Effector CD8-positive, alpha-beta T cell (primary cell): Measurements from ENCODE around the gene TOMM20.
A peak's percentile ranks its signal among the peaks of the same experiment; 100 is the strongest.
"Not testable (repeated sequence)": the region's sequence is repeated elsewhere in the genome, so short reads cannot be mapped to it uniquely, and the experiment has no call there.

Experiments
- DNase-seq: peaks from one replicate; lab custom pipeline; 2025; lab: John Stamatoyannopoulos, UW

The TOMM20 gene

DNA sequence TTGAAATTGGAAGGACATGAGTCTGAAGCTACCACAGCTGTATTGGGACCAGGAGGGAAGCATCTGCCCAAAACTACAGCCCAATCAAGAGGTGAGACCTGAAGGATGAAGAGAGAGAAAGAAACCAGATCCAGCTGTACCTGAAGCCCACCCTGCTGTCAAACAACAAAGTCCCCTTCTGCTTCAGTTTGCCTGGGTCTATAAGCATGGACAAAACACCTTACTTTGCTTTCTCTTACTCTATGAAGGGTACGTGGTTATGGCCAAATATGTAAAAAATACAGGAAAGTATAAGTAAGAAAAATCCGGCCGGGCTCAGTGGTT lies 26.4 kb downstream of the TOMM20 start:
- no peak for DNase-seq

- DNase-seq: no peak
Observed at GRCh38 chr1:235101558-235102258, 26.9 kb downstream of the TOMM20 start.

DNA sequence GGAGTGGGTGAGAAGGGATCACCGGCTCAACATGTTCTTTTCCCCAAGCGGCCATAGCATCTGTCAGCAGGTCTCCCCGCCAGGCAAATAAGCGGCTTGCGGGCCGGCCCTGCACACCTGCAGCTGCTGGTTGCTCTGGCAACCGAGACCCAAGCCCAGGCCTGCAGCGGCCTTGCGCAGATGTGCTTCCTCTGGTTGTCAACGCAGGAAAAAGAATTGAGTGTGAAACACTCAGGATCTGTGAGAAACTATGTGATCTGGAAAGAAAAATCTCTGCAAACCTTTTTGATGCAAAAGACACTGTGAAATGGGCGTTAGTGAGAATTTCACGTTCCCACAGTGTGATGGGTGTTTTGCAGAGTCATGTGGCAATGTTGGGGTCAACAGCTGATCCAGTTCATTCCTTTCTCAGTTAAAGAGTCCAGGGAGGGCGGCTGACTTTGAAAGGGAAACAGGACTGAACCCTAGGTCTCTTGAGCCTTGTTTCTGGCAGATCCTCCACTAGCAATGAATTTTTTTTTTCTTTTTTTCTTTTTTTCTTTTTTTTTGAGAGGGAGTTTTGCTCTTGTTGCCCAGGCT lies 28.4 kb downstream of the TOMM20 start:
- no peak for DNase-seq

DNA sequence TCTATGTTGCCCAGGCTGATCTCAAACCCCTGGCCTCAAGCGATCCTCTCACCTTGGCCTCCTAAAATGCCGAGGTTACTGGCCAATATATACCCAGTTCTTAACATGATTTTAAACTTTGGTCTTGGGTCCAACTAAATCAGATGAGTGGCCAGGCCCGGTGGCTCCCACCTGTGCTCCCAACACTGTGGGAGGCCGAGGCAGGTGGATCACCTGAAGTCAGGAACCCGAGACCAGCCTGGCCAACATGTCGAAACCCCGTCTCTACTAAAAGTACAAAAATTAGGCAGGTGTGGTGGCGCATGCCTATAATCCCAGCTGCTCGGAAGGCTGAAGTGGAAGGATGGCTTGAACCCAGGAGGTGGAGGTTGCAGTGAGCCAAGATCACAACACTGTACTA lies 29.6 kb downstream of the TOMM20 start:
- no peak for DNase-seq

DNA sequence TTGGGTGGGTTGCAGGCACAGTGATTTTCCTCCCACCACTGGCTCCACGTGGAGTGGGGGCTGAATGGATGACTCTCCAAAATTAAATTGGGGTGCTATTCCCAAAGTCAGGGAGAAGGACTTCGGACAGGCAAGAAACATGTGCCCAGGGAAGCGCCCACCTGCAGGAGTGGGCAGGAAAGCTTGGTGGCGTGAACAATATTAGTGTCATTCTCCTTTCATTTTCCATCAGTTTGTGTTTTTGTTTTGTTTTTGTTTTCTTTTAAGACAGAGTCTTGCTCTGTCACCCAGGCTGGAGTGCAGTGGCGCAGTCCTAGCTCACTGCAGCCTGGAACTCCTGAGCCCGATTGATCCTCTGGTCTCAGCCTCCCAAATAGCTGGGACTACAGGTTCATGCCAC lies 30.1 kb downstream of the TOMM20 start:
- no peak for DNase-seq

GRCh38 chr1:235097501-235097900 lies 31.1 kb downstream of the TOMM20 start:
- not testable (repeated sequence) for DNase-seq

DNA sequence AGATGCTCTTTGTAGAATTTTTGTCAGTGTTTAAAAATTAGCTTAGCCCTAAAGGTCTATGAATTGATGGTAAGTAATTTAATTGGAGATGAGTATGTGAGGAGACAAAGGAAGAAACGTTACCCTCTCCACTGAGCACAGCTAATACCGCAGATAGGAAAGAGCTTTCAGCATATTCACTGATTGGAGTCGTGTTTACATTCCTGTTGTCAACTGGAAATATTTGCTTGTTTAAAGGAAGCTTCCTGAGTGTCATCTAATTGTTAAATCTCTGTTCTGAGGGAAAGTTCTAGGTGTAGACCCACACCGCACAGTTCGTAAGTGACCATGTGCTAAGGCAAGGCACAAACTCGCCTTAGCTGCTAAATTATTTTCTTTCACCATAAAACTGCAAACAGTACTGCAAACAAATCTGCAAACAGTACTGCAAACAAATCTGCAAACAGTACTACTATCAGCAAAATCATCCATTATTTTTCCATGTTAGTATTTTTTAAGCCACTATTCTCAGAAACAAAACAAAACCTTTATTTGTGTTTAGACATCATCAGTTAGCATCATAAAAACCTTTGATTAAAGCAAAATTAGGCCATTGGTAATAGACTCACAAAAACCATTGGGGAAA lies 32.6 kb downstream of the TOMM20 start:
- DNase-seq: no peak

- DNase-seq: peak; percentile 74
Observed at GRCh38 chr1:235093696-235094592, 34.7 kb downstream of the TOMM20 start.

DNA sequence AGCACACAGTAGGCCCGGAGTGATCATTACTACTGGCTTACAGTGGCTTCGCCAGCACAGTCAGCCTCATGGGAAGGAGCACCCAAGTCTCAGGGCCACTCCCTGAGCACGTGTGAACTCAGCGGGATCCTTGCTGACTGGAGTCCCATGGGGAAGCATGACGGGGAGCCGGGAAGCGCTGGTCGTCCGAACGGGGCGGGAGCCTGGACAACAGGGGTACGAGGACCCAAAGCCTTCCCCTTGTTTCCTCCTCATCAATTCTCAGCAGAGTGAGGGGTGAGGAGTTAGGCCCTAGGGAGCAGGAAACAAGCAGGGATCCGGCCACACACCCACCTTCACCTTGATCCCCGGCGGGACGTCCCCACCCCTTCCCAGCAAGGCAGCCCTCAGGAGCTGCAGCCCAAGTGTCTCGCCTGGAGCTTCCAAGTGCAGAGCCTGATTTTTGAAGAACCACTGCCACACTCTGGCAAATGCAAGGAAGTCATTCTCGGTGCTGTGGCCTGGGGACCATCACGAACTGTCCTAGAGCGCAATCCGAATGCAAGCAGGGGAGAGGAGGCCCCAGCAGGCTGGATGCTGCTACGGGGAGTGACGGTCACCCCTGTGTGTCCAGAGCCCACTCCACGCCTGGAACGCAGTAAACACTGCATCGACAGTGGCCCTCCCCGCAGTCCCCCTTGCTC lies 35.5 kb downstream of the TOMM20 start:
- no peak for DNase-seq

DNA sequence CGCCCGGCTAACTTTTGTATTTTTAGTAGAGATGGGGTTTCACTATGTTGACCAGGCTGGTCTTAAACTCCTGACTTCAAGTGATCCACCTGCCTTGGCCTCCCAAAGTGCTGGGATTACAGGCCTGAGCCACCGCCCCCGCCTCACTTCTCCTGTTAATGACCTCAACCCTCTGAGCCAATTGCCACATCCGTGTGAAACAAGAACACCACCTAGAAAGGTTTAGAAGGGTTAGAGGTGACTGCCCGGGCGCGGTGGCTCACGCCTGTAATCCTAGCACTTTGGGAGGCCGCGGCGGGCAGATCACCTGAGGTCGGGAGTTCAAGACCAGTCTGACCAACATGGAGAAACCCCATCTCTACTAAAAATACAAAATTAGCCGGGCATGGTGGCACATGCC lies 36.2 kb downstream of the TOMM20 start:
- DNase-seq: not testable (repeated sequence)

- not testable (repeated sequence) for DNase-seq
Observed at GRCh38 chr1:235092045-235092406, 36.6 kb downstream of the TOMM20 start.

DNA sequence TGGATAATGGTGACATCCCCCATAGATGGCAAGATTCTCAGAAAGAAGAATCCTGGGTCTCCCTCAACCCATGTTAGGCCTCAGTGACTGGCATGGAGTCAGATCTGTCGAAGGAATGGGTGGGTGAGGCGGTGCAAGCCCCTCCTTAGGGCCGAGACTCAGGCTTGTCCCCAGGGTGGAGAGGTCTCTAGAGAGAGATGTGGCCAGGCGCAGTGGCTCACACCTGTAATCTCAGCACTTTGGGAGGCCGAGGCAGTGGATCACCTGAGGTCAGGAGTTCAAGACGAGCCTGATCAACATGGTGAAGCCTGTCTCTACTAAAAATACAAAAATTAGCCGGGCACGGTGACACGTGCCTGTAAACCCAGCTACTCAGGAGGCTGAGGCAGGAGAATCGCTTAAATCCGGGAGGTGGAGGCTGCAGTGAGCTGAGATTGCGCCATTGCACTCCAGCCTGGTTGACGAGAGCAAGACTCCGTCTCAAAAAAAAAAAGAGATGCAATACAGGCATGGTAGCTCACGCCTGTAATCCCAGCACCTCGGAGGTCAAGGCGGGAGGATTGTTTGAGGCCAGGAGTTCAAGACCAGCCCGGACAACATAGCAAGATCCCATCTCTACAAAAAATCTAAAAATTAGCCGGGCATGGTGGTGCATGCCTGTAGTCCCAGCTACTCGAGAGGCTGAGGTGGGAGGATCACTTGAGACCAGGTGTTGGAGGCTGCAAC lies 37.2 kb downstream of the TOMM20 start:
- DNase-seq: not testable (repeated sequence)

DNA sequence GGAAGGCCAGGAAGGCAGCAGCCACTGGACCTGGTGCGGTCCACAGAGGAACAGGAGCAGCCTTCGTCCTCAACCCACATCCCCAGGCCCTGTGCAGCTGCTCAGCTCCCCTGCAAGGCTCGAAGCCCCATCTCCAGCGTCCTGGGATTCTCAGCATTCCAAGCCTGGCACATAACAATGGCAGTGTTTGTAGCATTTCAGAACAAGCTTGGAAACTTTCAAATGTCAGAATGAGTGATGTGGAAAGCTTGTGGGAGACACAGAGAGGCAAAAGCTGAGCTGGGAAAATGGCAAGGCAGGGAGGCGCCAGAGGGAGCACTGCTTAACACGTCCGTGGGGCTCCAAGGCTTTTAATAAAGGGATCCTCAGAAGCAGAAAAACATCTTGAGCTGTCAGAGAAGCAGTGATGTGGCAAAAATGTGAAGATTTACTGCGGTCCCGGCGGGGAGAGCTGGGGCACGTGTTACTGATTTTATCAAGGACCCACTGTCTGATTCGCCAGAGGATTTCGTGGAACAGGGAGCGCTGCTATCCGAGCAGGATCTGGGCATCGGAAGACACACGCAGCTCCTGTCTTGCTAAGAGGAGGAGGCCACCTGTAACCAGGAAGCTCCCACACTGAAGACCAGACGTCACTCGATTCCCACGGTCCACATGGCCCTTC lies 38.1 kb downstream of the TOMM20 start:
- DNase-seq: no peak

DNA sequence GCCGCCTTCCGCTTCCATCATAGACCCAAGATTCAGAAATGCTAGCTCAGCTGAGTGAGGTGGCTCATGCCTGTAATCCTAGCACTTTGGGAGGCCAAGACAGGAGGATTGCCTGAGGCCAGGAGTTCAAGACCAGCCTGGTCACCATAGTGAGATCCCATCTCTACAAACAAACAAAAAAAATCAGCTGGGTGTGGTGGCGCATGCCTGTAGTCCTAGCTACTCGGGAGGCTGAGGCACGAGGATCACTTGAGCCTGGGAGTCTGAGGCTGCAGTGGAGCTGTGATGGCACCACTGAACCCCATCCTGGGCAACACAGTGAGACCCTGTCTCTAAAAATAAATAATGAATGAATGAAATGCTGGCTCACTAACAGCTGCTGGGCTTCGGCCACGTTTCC lies 39.7 kb downstream of the TOMM20 start:
- DNase-seq: no peak

- DNase-seq: no peak
Observed at GRCh38 chr1:235088430-235088829, 40.2 kb downstream of the TOMM20 start.

DNA sequence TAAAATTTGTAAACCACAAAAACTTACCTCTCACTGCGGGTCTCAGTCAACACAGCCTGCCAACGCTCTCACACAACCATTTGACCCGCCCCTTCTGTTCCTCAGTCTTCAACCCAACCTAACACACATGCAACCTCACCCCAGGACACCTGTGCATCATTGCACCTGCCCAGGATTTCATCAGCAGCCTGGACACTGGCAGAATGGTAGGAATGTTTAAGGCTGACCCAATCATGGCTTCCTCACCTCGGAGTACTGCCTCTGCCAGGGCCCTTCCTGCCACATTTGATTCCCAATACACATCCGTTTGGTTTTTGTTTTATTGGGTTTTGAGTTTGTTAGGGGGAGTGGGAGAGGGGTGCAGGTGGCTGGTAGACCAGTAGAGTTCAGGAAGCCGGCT lies 40.7 kb downstream of the TOMM20 start:
- DNase-seq: no peak

DNA sequence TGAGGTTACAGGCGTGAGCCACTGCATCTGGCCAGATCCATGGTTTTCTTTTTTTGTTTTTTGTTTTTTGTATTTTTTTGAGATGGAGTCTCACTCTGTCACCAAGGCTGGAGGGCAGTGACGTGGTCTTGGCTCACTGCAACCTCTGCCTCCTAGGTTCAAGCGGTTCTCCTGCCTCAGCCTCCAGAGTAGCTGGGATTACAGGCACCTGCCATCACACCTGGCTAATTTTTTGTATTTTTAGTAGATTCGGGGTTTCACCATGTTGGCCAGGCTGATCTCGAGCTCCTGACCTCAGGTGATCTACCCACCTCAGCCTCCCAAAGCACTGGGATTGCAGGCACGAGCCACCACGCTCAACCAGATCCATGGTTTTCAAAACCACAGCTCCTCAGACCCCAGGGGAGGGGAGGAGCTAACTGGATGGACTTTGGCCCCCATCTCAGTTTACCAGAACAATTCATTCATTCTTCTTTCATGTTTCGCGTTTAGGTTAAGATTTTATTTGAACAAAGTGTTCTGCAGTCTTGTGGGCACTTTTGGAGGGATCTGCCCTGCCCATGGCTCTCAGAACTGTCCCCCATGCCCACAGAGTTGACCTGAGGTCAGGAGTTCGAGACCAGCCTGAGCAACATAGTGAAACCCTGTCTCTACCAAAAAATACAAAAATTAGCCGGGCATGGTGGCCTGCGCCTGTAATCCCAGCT lies 43.1 kb downstream of the TOMM20 start:
- not testable (repeated sequence) for DNase-seq

GRCh38 chr1:235080788-235081187 lies 47.8 kb downstream of the TOMM20 start:
- not testable (repeated sequence) for DNase-seq

GRCh38 chr1:235080297-235080657 lies 48.4 kb downstream of the TOMM20 start:
- not testable (repeated sequence) for DNase-seq
